K562 (cell line): Measurements from ENCODE around the gene MRPL11. TPM values are rescaled to one million over a fixed set of nuclear protein-coding genes. Genes with fewer than 3 reads are reported as not detected.

Experiments
- CTCF ChIP-seq, 3 experiments: IDR thresholded peaks in 2 of 3; conservative IDR thresholded peaks in 1 of 3; 2 replicates each; pipeline ENCODE4 v1.5.1; 2011 to 2012; ENCODE audit warnings: low read length in 3 of 3, mild to moderate bottlenecking in 3 of 3, control low read depth in 2 of 3, improper control_type of control experiment in 1 of 3, inconsistent platforms in 1 of 3, low read depth in 1 of 3, mixed read lengths in 1 of 3, moderate library complexity in 1 of 3; ENCODE audit not compliant: insufficient read depth in 2 of 3
- ID3 ChIP-seq, 2 experiments: fragments of 250-450 bp in 1 of 2; fragments of 450-650 bp in 1 of 2; sonication (Bioruptor Pico) in 1 of 2; IDR thresholded peaks; 2 replicates each; pipeline versions ENCODE4 v1.6.1 to v1.8.0; 2016 to 2021; ENCODE audit warnings: mild to moderate bottlenecking in 2 of 2, moderate library complexity in 2 of 2, missing compliant biosample characterization in 1 of 2, missing genetic modification characterization in 1 of 2
- JUND ChIP-seq, 2 experiments: IDR thresholded peaks; 2 replicates in 1 of 2; 3 replicates in 1 of 2; pipeline ENCODE4 v1.6.1; 2011; ENCODE audit warnings: borderline replicate concordance in 2 of 2, low read depth in 2 of 2, low read length in 2 of 2, improper control_type of control experiment in 1 of 2, missing biosample characterization in 1 of 2, missing genetic modification characterization in 1 of 2, missing genetic modification reagents in 1 of 2
- MAFK ChIP-seq: IDR thresholded peaks from 2 replicates; pipeline ENCODE4 v1.6.1; 2011; ENCODE audit warnings: low read length, improper control_type of control experiment
- REST ChIP-seq, 2 experiments: fragments of 450-650 bp; formaldehyde crosslinking in 1 of 2; IDR thresholded peaks; 2 replicates each; pipeline versions ENCODE4 v1.4.0 to v1.6.1; 2014 to 2020; ENCODE audit warnings: mild to moderate bottlenecking in 2 of 2, borderline replicate concordance in 1 of 2, low read depth in 1 of 2
- STAG1 ChIP-seq: sonication (generic); formaldehyde crosslinking; IDR thresholded peaks from 2 replicates; pipeline ENCODE4 v1.5.0; 2020; ENCODE audit warnings: missing genetic modification reagents, borderline replicate concordance
- TAF1 ChIP-seq: IDR thresholded peaks from 2 replicates; pipeline ENCODE4 v1.6.1; 2011; ENCODE audit warnings: mild to moderate bottlenecking, low read length, moderate library complexity; ENCODE audit not compliant: insufficient read depth, control insufficient read depth, severe bottlenecking; ENCODE audit errors: extremely low read depth
- polyA plus RNA-seq, 8 experiments: library from polyadenylated mRNA; depleted of rRNA in 4 of 8; stranded (reverse) in 5 of 8; unstranded in 3 of 8; fragments of >200 nt; fragmentation: Nextera tagmentation in 2 of 8; fragmentation: Illumina TruSeq in 1 of 8; extraction: Ambion mirVana in 2 of 8; extraction: Trizol in 1 of 8; gene quantifications; 2 replicates each; pipeline versions ENCODE4 v1.2.1 to v1.2.3, GENCODE V29; 2011 to 2014; ENCODE audit warnings: inconsistent platforms in 1 of 8, missing spikeins in 1 of 8
- total RNA-seq, 7 experiments: library from RNA; depleted of rRNA in 6 of 7; stranded (reverse); fragments of >200 nt in 6 of 7; fragmentation: Illumina TruSeq in 2 of 7; extraction: Trizol in 2 of 7; gene quantifications; 2 replicates each; pipeline versions ENCODE4 v1.2.1 to v1.2.3, GENCODE V29; 2011 to 2021; ENCODE audit warnings: low replicate concordance in 1 of 7

MRPL11 gene
- total and polyA plus RNA-seq, 9 of the 15 experiments (the other 6 are each of a cell fraction or from before 2014, with no cell fraction given), result 33.0 to 173 (median 91.9) TPM

GRCh38 chr11:66388780-66389386 is 49.8 kb downstream of the MRPL11 start (continued):
- TF ChIP-seq ID3 (CRISPR knock-in tag; IDR thresholded peaks at IDR 0.05) (no peak), ID3 (tag; IDR thresholded peaks at IDR 0.05) (no peak), STAG1 (CRISPR knock-in tag) (peak; percentile 15; the same call in 1 of the 2 replicates), JUND (IDR thresholded peaks at IDR 0.05; ENCODE audit: borderline replicate concordance, low read depth, low read length) (peak; percentile 14; the same call in 1 of the 2 replicates), JUND (tag; IDR thresholded peaks at IDR 0.05; ENCODE audit: borderline replicate concordance, low read depth, low read length) (no peak; the same call in 2 of the 3 replicates), TAF1 (no peak), CTCF (IDR thresholded peaks at IDR 0.05 in 2 of 3, conservative IDR thresholded peaks at IDR 0.05 in 1 of 3; ENCODE audit: insufficient read depth in 2 of 3, low read depth in 1 of 3, low read length in 3 of 3) (peak; percentile 85 to 93 (median 87)), MAFK (no peak), REST (IDR thresholded peaks at IDR 0.05; ENCODE audit: borderline replicate concordance) (peak; percentile 40; the same call in 1 of the 2 replicates), REST (CRISPR knock-in tag; IDR thresholded peaks at IDR 0.05; ENCODE audit: low read depth) (no peak)
